Lower leg skin (tissue), 3 donors: Measurements from ENCODE around the gene TFPI.

ENCODE experiments used
- CTCF ChIP-seq, 3 donors: fragments of 450-650 bp; IDR thresholded peaks; one replicate each; pipeline ENCODE4 v1.5.1; 2016; ENCODE audit warnings: antibody characterized with exemption in 3 of 3, mild to moderate bottlenecking in 3 of 3, moderate library complexity in 2 of 3
- POLR2A ChIP-seq, 2 donors: fragments of 450-650 bp; IDR thresholded peaks; one replicate each; pipeline ENCODE4 v1.6.1; 2016 to 2017; ENCODE audit warnings: antibody characterized with exemption in 2 of 2, mild to moderate bottlenecking in 1 of 2, moderate library complexity in 1 of 2

GRCh38 chr2:187451510-187451909 is 102.7 kb downstream of the TFPI start:
- no peak for TF ChIP-seq CTCF (IDR thresholded peaks at IDR 0.05)
- TF ChIP-seq POLR2A (IDR thresholded peaks at IDR 0.05) = no peak
